SK-N-SH (cell line): ENCODE data around the gene FECH. TPM values are rescaled to one million over a fixed set of nuclear protein-coding genes. Genes with fewer than 3 reads are reported as not detected.

Experiments used
- CTCF ChIA-PET: fragments of 300-600, 350-600 bp; formaldehyde crosslinking; extraction: SDS; loops from one replicate; lab custom pipeline; 2021; lab: Yijun Ruan, JAX
- POLR2A ChIA-PET: fragments of 350-600 bp; sonication (Branson Sonifier 250); formaldehyde crosslinking; extraction: SDS; loops from one replicate; lab custom pipeline; 2020; ENCODE audit warnings: antibody characterized with exemption, inconsistent platforms; lab: Yijun Ruan, JAX
- DNase-seq: peaks from one replicate; pipeline ENCODE4 v3.0.0; 2012
- H2AFZ ChIP-seq: fragments of 200-600 bp; sonication (generic); 2 replicates; pipeline ENCODE4 v1.8.1; 2016; ENCODE audit warnings: antibody characterized with exemption, mild to moderate bottlenecking, low read depth
- H3F3A ChIP-seq: fragments of 200-600 bp; sonication (generic); replicated peaks from 2 replicates; pipeline ENCODE3; 2016; ENCODE audit warnings: antibody characterized with exemption, mild to moderate bottlenecking; ENCODE audit not compliant: insufficient read depth
- H3K27ac ChIP-seq, 2 experiments: fragments of 200-500 bp in 1 of 2; fragments of 200-600 bp in 1 of 2; sonication (Bioruptor generic) in 1 of 2; sonication (generic), shearing (Covaris generic) in 1 of 2; 2 replicates each; pipeline versions ENCODE4 v1.5.1 to v1.6.1; 2014 to 2016; ENCODE audit warnings: low read depth in 2 of 2, inconsistent platforms in 1 of 2, low read length in 1 of 2, mild to moderate bottlenecking in 1 of 2, mixed read lengths in 1 of 2
- H3K27me3 ChIP-seq: fragments of 200-600 bp; sonication (generic), shearing (Covaris generic); 2 replicates; pipeline ENCODE4 v1.6.1; 2016; ENCODE audit warnings: mixed run types; ENCODE audit not compliant: insufficient read depth
- H3K36me3 ChIP-seq, 2 experiments: fragments of 200-500 bp in 1 of 2; fragments of 200-600 bp in 1 of 2; sonication (Bioruptor generic) in 1 of 2; sonication (generic) in 1 of 2; replicated peaks in 1 of 2; 2 replicates each; pipeline versions ENCODE3 to v1.5.1; 2014 to 2016; ENCODE audit warnings: low read length in 1 of 2, mild to moderate bottlenecking in 1 of 2; ENCODE audit not compliant: insufficient read depth in 2 of 2, control insufficient read depth in 1 of 2
- H3K4me1 ChIP-seq, 2 experiments: fragments of 200-500 bp in 1 of 2; fragments of 200-600 bp in 1 of 2; sonication (Bioruptor generic) in 1 of 2; sonication (generic), shearing (Covaris generic) in 1 of 2; 2 replicates each; pipeline versions ENCODE4 v1.5.1 to v1.6.1; 2014 to 2016; ENCODE audit warnings: low read depth in 1 of 2, low read length in 1 of 2, mixed run types in 1 of 2; ENCODE audit not compliant: insufficient read depth in 2 of 2, control insufficient read depth in 1 of 2
- H3K4me2 ChIP-seq: fragments of 200-600 bp; sonication (generic), shearing (Covaris generic); 2 replicates; pipeline ENCODE4 v1.6.1; 2017; ENCODE audit warnings: mixed run types
- H3K4me3 ChIP-seq, 2 experiments: fragments of 200-500 bp in 1 of 2; fragments of 200-600 bp in 1 of 2; sonication (Bioruptor generic) in 1 of 2; sonication (generic), shearing (Covaris generic) in 1 of 2; 2 replicates each; pipeline versions ENCODE4 v1.5.1 to v1.8.1; 2014 to 2016; ENCODE audit warnings: low read depth in 2 of 2, inconsistent platforms in 1 of 2, low read length in 1 of 2, mild to moderate bottlenecking in 1 of 2, mixed read lengths in 1 of 2, moderate library complexity in 1 of 2
- H3K79me2 ChIP-seq: fragments of 200-600 bp; sonication (generic); 2 replicates; pipeline ENCODE4 v1.8.1; 2017; ENCODE audit warnings: mild to moderate bottlenecking; ENCODE audit not compliant: insufficient read depth
- H3K9ac ChIP-seq: fragments of 200-600 bp; sonication (generic); 2 replicates; pipeline ENCODE4 v1.6.1; 2017; ENCODE audit warnings: mixed run types
- H3K9me2 ChIP-seq: fragments of 200-600 bp; sonication (generic); 2 replicates; pipeline ENCODE4 v1.6.1; 2017; ENCODE audit warnings: mixed run types
- H3K9me3 ChIP-seq: fragments of 200-600 bp; sonication (generic); 2 replicates; pipeline ENCODE4 v1.6.1; 2017; ENCODE audit warnings: mixed run types, mild to moderate bottlenecking, moderate library complexity
- H4K20me1 ChIP-seq: fragments of 200-600 bp; sonication (generic); 2 replicates; pipeline ENCODE4 v1.6.1; 2017; ENCODE audit warnings: mild to moderate bottlenecking, mixed run types; ENCODE audit not compliant: insufficient read depth
- CHD2 ChIP-seq: fragments of 150-350 bp; IDR thresholded peaks from 2 replicates; pipeline ENCODE4 v1.6.1; 2018; ENCODE audit warnings: low read length; ENCODE audit not compliant: partially characterized antibody
- ELF1 ChIP-seq: IDR thresholded peaks from 2 replicates; pipeline ENCODE4 v1.4.0; 2012
- FOXJ3 ChIP-seq: sonication (generic); formaldehyde crosslinking; IDR thresholded peaks from 2 replicates; pipeline ENCODE4 v1.5.1; 2020; ENCODE audit warnings: mild to moderate bottlenecking, missing genetic modification reagents
- MEF2A ChIP-seq: IDR thresholded peaks from 2 replicates; pipeline ENCODE4 v1.4.0; 2012; ENCODE audit warnings: low read depth, borderline replicate concordance
- NFIC ChIP-seq: IDR thresholded peaks from 2 replicates; pipeline ENCODE4 v1.4.0; 2012; ENCODE audit warnings: borderline replicate concordance
- POLR2AphosphoS5 ChIP-seq: IDR thresholded peaks from 2 replicates; pipeline ENCODE4 v1.6.1; 2012; ENCODE audit warnings: low read depth, low read length
- RAD21 ChIP-seq: IDR thresholded peaks from 2 replicates; pipeline ENCODE4 v1.6.1; 2012; ENCODE audit warnings: mild to moderate bottlenecking, low read length
- RCOR1 ChIP-seq: fragments of 150-350 bp; IDR thresholded peaks from 2 replicates; pipeline ENCODE4 v1.6.1; 2017; ENCODE audit warnings: antibody characterized with exemption, low read length
- SIN3A ChIP-seq: IDR thresholded peaks from 2 replicates; pipeline ENCODE4 v1.6.1; 2012; ENCODE audit warnings: low read depth, mild to moderate bottlenecking, low read length, moderate library complexity, borderline replicate concordance
- SMC3 ChIP-seq: IDR thresholded peaks from 2 replicates; pipeline ENCODE4 v1.6.1; 2012; ENCODE audit warnings: low read depth, low read length, improper control_type of control experiment
- TEAD4 ChIP-seq: IDR thresholded peaks from 2 replicates; pipeline ENCODE4 v1.4.0; 2012; ENCODE audit warnings: mild to moderate bottlenecking, borderline replicate concordance; ENCODE audit not compliant: insufficient read depth
- YY1 ChIP-seq: IDR thresholded peaks from 2 replicates; pipeline ENCODE4 v1.4.0; 2012; ENCODE audit warnings: low read depth, mild to moderate bottlenecking
- WGBS: methylation state at CpG from one replicate; pipeline ENCODE4 v1.1.6; 2017; ENCODE audit warnings: low lambda C conversion rate; 5-methylcytosine and 5-hydroxymethylcytosine counted together
- polyA plus RNA-seq, 3 experiments: library from polyadenylated mRNA; depleted of rRNA; stranded (reverse); fragments of >200 nt; gene quantifications; 2 replicates each; pipeline ENCODE4 v1.2.3, GENCODE V29; 2012
- TF ChIP-seq, protein P1 (sequence below): fragments of 150-350 bp; IDR thresholded peaks from 2 replicates; pipeline ENCODE4 v1.6.1; 2016; ENCODE audit warnings: mild to moderate bottlenecking, low read depth, low read length
- TF ChIP-seq, protein P2 (sequence below): IDR thresholded peaks from 2 replicates; pipeline ENCODE4 v1.4.0; 2012; ENCODE audit warnings: low read depth, borderline replicate concordance
- TF ChIP-seq, protein P3 (sequence below): IDR thresholded peaks from 2 replicates; pipeline ENCODE4 v1.4.0; 2012; ENCODE audit warnings: low read depth
- TF ChIP-seq, protein P4 (sequence below): IDR thresholded peaks from 2 replicates; pipeline ENCODE4 v1.4.0; 2012; ENCODE audit warnings: low read depth, borderline replicate concordance
- TF ChIP-seq, protein P5 (sequence below): IDR thresholded peaks from 2 replicates; pipeline ENCODE4; 2012

The FECH gene
- polyA plus RNA-seq, 1 of the 3 experiments (the other 2 are of a cell fraction), result 44.4 TPM

DNA sequence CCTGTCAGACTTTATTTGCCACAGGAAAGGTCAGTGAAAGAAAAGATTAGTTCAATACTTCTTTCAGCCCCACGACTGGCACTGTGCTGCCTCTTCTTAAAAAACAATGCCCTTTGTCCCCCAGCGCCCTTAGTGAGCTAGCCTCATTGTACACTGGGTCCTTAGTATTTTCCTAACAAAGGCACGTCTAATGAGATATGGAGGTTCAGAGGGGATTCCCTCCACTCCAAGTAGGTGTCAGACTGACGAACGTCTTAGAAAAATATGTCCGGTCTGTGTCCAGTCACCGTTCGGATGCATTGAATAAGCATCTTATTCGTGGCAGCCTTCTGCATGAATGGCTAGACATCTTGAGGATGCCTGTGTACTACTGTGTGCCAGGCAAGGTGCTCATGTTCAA, 1.1 kb downstream of the FECH start:
- no peaks in the 10 kb centered on the region for H3K9me3 ChIP-seq
- peak overlapping the region; percentile 64 to 85 for H3K4me3 ChIP-seq
- no peaks in the 10 kb centered on the region for H3K9me2 ChIP-seq
- DNase-seq, result peak; percentile 22
- CTCF ChIA-PET, result interaction anchor here (1.4 kb wide), 1 partner anchor 24 kb away, joined by 3 read pairs; no protein-coding TSS in a partner anchor
- H4K20me1 ChIP-seq, result no peaks in the 10 kb centered on the region
- peaks cover 13% of the 10 kb centered on the region; the same call in 1 of the 2 replicates for H3K79me2 ChIP-seq
- TF ChIP-seq, protein P1, sequence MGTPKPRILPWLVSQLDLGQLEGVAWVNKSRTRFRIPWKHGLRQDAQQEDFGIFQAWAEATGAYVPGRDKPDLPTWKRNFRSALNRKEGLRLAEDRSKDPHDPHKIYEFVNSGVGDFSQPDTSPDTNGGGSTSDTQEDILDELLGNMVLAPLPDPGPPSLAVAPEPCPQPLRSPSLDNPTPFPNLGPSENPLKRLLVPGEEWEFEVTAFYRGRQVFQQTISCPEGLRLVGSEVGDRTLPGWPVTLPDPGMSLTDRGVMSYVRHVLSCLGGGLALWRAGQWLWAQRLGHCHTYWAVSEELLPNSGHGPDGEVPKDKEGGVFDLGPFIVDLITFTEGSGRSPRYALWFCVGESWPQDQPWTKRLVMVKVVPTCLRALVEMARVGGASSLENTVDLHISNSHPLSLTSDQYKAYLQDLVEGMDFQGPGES, result no peak
- TF ChIP-seq, protein P2, sequence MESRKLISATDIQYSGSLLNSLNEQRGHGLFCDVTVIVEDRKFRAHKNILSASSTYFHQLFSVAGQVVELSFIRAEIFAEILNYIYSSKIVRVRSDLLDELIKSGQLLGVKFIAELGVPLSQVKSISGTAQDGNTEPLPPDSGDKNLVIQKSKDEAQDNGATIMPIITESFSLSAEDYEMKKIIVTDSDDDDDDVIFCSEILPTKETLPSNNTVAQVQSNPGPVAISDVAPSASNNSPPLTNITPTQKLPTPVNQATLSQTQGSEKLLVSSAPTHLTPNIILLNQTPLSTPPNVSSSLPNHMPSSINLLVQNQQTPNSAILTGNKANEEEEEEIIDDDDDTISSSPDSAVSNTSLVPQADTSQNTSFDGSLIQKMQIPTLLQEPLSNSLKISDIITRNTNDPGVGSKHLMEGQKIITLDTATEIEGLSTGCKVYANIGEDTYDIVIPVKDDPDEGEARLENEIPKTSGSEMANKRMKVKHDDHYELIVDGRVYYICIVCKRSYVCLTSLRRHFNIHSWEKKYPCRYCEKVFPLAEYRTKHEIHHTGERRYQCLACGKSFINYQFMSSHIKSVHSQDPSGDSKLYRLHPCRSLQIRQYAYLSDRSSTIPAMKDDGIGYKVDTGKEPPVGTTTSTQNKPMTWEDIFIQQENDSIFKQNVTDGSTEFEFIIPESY, result no peak
- TF ChIP-seq SIN3A, result no peak
- TF ChIP-seq, protein P3, sequence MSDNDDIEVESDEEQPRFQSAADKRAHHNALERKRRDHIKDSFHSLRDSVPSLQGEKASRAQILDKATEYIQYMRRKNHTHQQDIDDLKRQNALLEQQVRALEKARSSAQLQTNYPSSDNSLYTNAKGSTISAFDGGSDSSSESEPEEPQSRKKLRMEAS, result no peak
- TF ChIP-seq ELF1, result no peak
- no peak for TF ChIP-seq RAD21
- no peak for TF ChIP-seq MEF2A
- no peak for TF ChIP-seq RCOR1
- no peak for TF ChIP-seq YY1
- TF ChIP-seq, all 33 proteins: peak for 0
- no peaks in the 10 kb centered on the region for H3K27me3 ChIP-seq
- peak overlapping the region; percentile 83 for H3K9ac ChIP-seq
- H3K4me2 ChIP-seq, result peak overlapping the region; percentile 91
- peak overlapping the region; percentile 88 for H2AFZ ChIP-seq
- H3K36me3 ChIP-seq, result peaks cover 5 to 10% of the 10 kb centered on the region in 2 experiments
- H3K4me1 ChIP-seq, result peaks cover 4 to 12% of the 10 kb centered on the region in 2 experiments; a peak in 2 of 4 replicates
- WGBS, result 18% methylated on average over 9 of the region's 9 CpGs
- H3F3A ChIP-seq, result peaks cover 12% of the 10 kb centered on the region
- POLR2A ChIA-PET, result no interaction called here
- no peak overlapping the region; a peak in 1 of 4 replicates for H3K27ac ChIP-seq

DNA sequence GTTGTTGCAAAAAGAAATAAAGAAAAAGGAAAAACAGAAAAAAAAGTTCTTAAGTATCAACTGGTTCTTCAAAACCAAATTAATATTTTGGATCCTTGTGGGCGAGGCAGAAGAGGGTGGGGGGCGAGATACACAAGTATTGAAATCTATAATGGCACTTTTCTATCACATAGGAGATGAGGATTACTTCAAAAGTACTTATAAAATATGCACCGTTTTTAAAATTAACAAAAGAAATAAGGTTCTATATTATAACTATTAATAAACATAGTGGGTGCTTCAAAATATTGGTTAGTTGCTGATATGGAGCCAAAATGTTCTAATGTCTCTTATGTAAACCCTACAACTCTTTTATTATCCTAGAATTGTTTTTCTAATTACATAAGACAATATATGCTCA, 2.1 kb downstream of the FECH start:
- Histone ChIP-seq H3K79me2 (peaks cover 13% of the 10 kb centered on the region; the same call in 1 of the 2 replicates), H3K4me2 (peak overlapping the region; percentile 91; the same call in 1 of the 2 replicates), H3K9me2 (no peaks in the 10 kb centered on the region), H3F3A (peaks cover 12% of the 10 kb centered on the region), H3K9ac (no peak overlapping the region), H2AFZ (no peak overlapping the region), H3K4me3 (no peak overlapping the region), H3K27ac (no peak overlapping the region), H3K36me3 (peaks cover 12 to 17% of the 10 kb centered on the region in 2 experiments), H3K27me3 (no peaks in the 10 kb centered on the region), H4K20me1 (no peaks in the 10 kb centered on the region), H3K9me3 (no peaks in the 10 kb centered on the region), H3K4me1 (peaks cover 4 to 16% of the 10 kb centered on the region in 2 experiments; a peak in 2 of 4 replicates)
- CTCF ChIA-PET, result interaction anchor here (1.4 kb wide), 1 partner anchor 23 kb away, joined by 3 read pairs; no protein-coding TSS in a partner anchor
- DNase-seq, result no peak
- whole genome bisulfite sequencing, result 92% methylated on average over 3 of the region's 3 CpGs
- POLR2A ChIA-PET, result no interaction called here
- TF ChIP-seq, protein P4, sequence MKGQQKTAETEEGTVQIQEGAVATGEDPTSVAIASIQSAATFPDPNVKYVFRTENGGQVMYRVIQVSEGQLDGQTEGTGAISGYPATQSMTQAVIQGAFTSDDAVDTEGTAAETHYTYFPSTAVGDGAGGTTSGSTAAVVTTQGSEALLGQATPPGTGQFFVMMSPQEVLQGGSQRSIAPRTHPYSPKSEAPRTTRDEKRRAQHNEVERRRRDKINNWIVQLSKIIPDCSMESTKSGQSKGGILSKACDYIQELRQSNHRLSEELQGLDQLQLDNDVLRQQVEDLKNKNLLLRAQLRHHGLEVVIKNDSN, result no peak
- TF ChIP-seq ELF1, result no peak
- no peak for TF ChIP-seq TEAD4
- TF ChIP-seq CHD2, result no peak
- TF ChIP-seq, protein P1, result no peak
- no peak for TF ChIP-seq SIN3A
- no peak for TF ChIP-seq SMC3
- no peak for TF ChIP-seq RCOR1
- TF ChIP-seq, protein P5, sequence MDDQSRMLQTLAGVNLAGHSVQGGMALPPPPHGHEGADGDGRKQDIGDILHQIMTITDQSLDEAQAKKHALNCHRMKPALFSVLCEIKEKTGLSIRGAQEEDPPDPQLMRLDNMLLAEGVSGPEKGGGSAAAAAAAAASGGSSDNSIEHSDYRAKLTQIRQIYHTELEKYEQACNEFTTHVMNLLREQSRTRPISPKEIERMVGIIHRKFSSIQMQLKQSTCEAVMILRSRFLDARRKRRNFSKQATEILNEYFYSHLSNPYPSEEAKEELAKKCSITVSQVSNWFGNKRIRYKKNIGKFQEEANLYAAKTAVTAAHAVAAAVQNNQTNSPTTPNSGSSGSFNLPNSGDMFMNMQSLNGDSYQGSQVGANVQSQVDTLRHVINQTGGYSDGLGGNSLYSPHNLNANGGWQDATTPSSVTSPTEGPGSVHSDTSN, result no peak
- TF ChIP-seq POLR2AphosphoS5, result no peak
- TF ChIP-seq, protein P2, result no peak
- no peak for TF ChIP-seq RAD21
- TF ChIP-seq FOXJ3 (CRISPR knock-in tag), result no peak
- TF ChIP-seq NFIC, result no peak
